Muscle of arm (tissue), 12 donors: ENCODE data around the gene COLEC11. TPM values are rescaled to one million over a fixed set of nuclear protein-coding genes. Genes with fewer than 3 reads are reported as not detected.

Experiments used
- DNase-seq: peaks from one replicate; pipeline ENCODE4 v3.0.0-alpha.2; 2013
- polyA plus RNA-seq, 12 donors: library from polyadenylated mRNA; unstranded; fragments of 120-200 nt; gene quantifications; one replicate each; pipeline ENCODE4 v1.2.1, GENCODE V29; 2013; ENCODE audit not compliant: insufficient read length in 12 of 12

The COLEC11 gene
- polyA plus RNA-seq, 12 donors = 0.23 to 1.3 (median 0.38) TPM; not detected in 4

DNA sequence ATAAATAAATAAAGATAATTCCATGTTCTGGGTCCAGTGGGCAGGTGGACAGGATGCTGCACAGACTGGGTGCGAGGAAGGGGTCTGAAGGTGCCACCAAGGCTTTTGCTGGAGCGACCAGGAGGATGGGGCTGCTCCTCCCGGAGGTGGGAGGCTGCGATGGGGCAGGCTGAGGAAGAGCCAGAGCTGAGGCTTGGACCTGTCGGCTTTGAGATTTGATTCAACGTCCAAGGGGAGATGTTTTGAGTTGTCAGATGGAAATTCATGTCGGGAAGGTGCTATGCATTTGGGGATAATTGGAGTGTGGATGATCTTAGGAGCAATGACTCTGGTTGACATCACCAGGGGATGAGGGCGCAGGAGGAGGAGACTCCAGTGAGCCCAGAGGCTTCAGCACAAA is 74.7 kb downstream of the COLEC11 start:
- no peak for DNase-seq

GRCh38 chr2:3670376-3670775 is 75.5 kb downstream of the COLEC11 start:
- no peak for DNase-seq

GRCh38 chr2:3670941-3671340 is 76.0 kb downstream of the COLEC11 start:
- DNase-seq = no peak

- no peak for DNase-seq
Observed at GRCh38 chr2:3672861-3673678, 78.2 kb downstream of the COLEC11 start.

GRCh38 chr2:3674066-3674845 is 79.3 kb downstream of the COLEC11 start:
- no peak for DNase-seq

GRCh38 chr2:3675687-3676086 is 80.8 kb downstream of the COLEC11 start:
- DNase-seq = no peak

GRCh38 chr2:3677436-3677835 is 82.5 kb downstream of the COLEC11 start:
- DNase-seq = no peak

GRCh38 chr2:3678212-3678611 is 83.3 kb downstream of the COLEC11 start:
- no peak for DNase-seq

- no peak for DNase-seq
Observed at GRCh38 chr2:3679180-3679579, 84.3 kb downstream of the COLEC11 start.

DNA sequence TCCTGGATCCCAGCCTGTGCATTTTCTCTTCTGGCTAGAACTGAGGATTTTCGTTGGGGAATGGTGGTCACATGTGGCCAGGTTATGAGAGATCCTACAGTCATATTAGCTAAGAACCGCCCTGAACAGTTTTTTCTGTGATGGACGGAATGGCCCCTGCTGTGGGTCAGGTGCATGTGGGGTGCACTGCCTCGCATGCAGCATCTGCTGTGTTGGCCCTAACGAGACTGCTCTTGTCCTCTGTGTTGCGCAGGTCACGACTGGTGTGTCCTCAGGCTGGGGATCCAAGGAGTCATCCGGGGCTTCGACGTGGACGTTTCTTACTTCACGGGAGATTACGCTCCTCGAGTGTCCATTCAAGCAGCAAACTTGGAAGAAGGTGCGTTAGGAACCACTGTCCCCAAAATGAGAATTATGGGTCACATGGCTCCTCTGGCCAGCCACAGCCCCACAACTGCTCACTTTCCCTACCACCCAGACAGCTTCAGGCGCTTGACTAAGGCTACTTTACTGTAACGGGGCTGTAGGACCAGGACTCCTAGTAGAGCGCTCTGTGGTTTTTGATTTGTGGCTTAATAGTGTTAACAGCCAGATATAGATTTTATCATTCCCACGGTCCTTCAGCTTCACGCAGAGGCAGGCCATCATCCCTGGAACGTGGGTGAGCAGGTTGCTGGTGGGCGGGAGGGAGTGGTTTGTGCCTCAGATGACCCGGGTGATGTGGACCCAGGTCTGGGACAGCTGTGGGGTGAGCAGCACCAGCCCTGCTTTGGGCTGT is 84.9 kb downstream of the COLEC11 start:
- no peak for DNase-seq

GRCh38 chr2:3680548-3681345 is 85.8 kb downstream of the COLEC11 start:
- DNase-seq = no peak

- no peak for DNase-seq
Observed at GRCh38 chr2:3681625-3682024, 86.7 kb downstream of the COLEC11 start.

DNA sequence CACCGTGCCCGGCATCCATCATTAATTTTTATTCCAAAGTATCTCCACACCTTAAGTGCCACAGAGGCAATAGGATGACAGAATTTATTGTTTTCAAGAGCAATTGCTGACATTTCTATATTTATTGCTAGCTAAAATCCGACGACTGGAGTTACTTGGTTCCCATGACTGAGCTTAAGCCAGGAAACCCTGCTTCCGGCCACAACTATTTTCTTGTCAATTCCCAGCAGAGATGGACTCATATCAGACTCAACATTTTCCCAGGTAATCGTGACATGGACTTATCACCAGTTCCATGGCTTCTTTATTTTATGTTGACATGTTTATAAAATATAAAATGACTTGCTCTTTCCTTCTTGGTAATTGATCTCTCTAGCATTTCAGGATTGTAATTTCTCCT is 87.9 kb downstream of the COLEC11 start:
- no peak for DNase-seq

- DNase-seq = no peak
Observed at GRCh38 chr2:3683748-3684454, 89.0 kb downstream of the COLEC11 start.

GRCh38 chr2:3689998-3690748 is 95.3 kb downstream of the COLEC11 start:
- no peak for DNase-seq

GRCh38 chr2:3692375-3692774 is 97.5 kb downstream of the COLEC11 start:
- DNase-seq = no peak
